ENCODE measurements around the gene TMEM129. TPM values are rescaled to one million over a fixed set of nuclear protein-coding genes. Genes with fewer than 3 reads are reported as not detected.
A peak's percentile ranks its signal among the peaks of the same experiment; 100 is the strongest.

The TMEM129 gene
- total RNA-seq, 1 donor from 2014 or later, result 29.6 TPM

- no peaks in the 10 kb centered on the region for H3K9me3 ChIP-seq (replicated peaks)
- H3K36me3 ChIP-seq, result peaks cover 4% of the 10 kb centered on the region
- no peak for DNase-seq
- no peaks in the 10 kb centered on the region for H3K27me3 ChIP-seq (ENCODE audit: low read depth)
- intact Hi-C loops (cut with micrococcal nuclease), result no loop called here
- H3K4me1 ChIP-seq, result peaks cover 14% of the 10 kb centered on the region
- peak overlapping the region; percentile 77 for H3K4me3 ChIP-seq
- H3K27ac ChIP-seq (replicated peaks), result no peak overlapping the region
- no peak for TF ChIP-seq CTCF (IDR thresholded peaks at IDR 0.05; ENCODE audit: borderline replicate concordance)
Measured at GRCh38 chr4:1685235-1686150, 35.6 kb downstream of the TMEM129 start.

GRCh38 chr4:1684506-1685234 is 36.5 kb downstream of the TMEM129 start:
- no peak for DNase-seq
- H3K4me3 ChIP-seq, result peak overlapping the region; percentile 77
- H3K9me3 ChIP-seq (replicated peaks), result no peaks in the 10 kb centered on the region
- intact Hi-C loops (cut with micrococcal nuclease), result no loop called here
- no peaks in the 10 kb centered on the region for H3K36me3 ChIP-seq
- no peaks in the 10 kb centered on the region for H3K27me3 ChIP-seq (ENCODE audit: low read depth)
- TF ChIP-seq CTCF (IDR thresholded peaks at IDR 0.05; ENCODE audit: borderline replicate concordance), result no peak
- peaks cover 14% of the 10 kb centered on the region for H3K4me1 ChIP-seq
- peak overlapping the region; percentile 73 for H3K27ac ChIP-seq (replicated peaks)

GRCh38 chr4:1683736-1684505 is 37.2 kb downstream of the TMEM129 start, which contains the start of gene FAM53A:
TSS of gene FAM53A (minus strand) at chr4:1684313. CDS start at chr4:1668741, 15,572 bp downstream.
- peaks cover 14% of the 10 kb centered on the region for H3K4me1 ChIP-seq
- intact Hi-C loops (cut with micrococcal nuclease), result no loop called here
- no peaks in the 10 kb centered on the region for H3K27me3 ChIP-seq (ENCODE audit: low read depth)
- H3K9me3 ChIP-seq (replicated peaks), result no peaks in the 10 kb centered on the region
- DNase-seq, result peak; percentile 93
- no peaks in the 10 kb centered on the region for H3K36me3 ChIP-seq
- peak within 1 kb of the TSS; percentile 73 for H3K27ac ChIP-seq (replicated peaks)
- no peak for TF ChIP-seq CTCF (IDR thresholded peaks at IDR 0.05; ENCODE audit: borderline replicate concordance)
- peak within 1 kb of the TSS; percentile 77 for H3K4me3 ChIP-seq

- intact Hi-C loops (cut with micrococcal nuclease), result no loop called here
- TF ChIP-seq CTCF (IDR thresholded peaks at IDR 0.05; ENCODE audit: borderline replicate concordance), result no peak
- Histone ChIP-seq H3K27ac (replicated peaks) (peak overlapping the region; percentile 67), H3K9me3 (replicated peaks) (no peaks in the 10 kb centered on the region), H3K4me3 (peak overlapping the region; percentile 77), H3K27me3 (ENCODE audit: low read depth) (no peaks in the 10 kb centered on the region), H3K4me1 (peaks cover 14% of the 10 kb centered on the region), H3K36me3 (no peaks in the 10 kb centered on the region)
- DNase-seq, result no peak
Measured at GRCh38 chr4:1683261-1683735, 37.8 kb downstream of the TMEM129 start.

- no peak for DNase-seq
- intact Hi-C loops (cut with micrococcal nuclease), result no loop called here
- no peak for TF ChIP-seq CTCF (IDR thresholded peaks at IDR 0.05; ENCODE audit: borderline replicate concordance)
Measured at GRCh38 chr4:1682860-1683259, 38.3 kb downstream of the TMEM129 start.

More at GRCh38 chr4:1682860-1683259, 38.3 kb downstream of the TMEM129 start:
- Histone ChIP-seq H3K27ac (replicated peaks) (peak overlapping the region; percentile 67), H3K27me3 (ENCODE audit: low read depth) (no peaks in the 10 kb centered on the region), H3K9me3 (replicated peaks) (no peaks in the 10 kb centered on the region), H3K4me3 (peak overlapping the region; percentile 77), H3K36me3 (no peaks in the 10 kb centered on the region), H3K4me1 (peaks cover 14% of the 10 kb centered on the region)
